Prostate gland (tissue), 2 donors: ENCODE measurements around the gene PRDM16.

Source experiments
- CTCF ChIP-seq, 4 experiments: fragments of 200-600 bp in 2 of 4; fragments of 450-650 bp in 2 of 4; sonication (generic) in 2 of 4; IDR thresholded peaks; 1 replicate in 3 of 4; 2 replicates in 1 of 4; pipeline ENCODE4 v1.5.1; 2016 to 2019; ENCODE audit warnings: antibody characterized with exemption in 4 of 4, mild to moderate bottlenecking in 2 of 4, moderate library complexity in 2 of 4
- POLR2A ChIP-seq: fragments of 450-650 bp; IDR thresholded peaks from one replicate; pipeline ENCODE4 v1.6.1; 2016; ENCODE audit warnings: antibody characterized with exemption, mild to moderate bottlenecking
- POLR2AphosphoS5 ChIP-seq: sonication (generic); formaldehyde crosslinking; IDR thresholded peaks from one replicate; pipeline ENCODE4 v1.6.1; 2017; ENCODE audit warnings: antibody characterized with exemption

- TF ChIP-seq CTCF (IDR thresholded peaks at IDR 0.05) (no peak), POLR2A (no peak), POLR2AphosphoS5 (no peak)
Observed at GRCh38 chr1:3225661-3226060, 156.7 kb downstream of the PRDM16 start.
